ENCODE measurements around the gene ATG2A.

ATG2A gene

DNA sequence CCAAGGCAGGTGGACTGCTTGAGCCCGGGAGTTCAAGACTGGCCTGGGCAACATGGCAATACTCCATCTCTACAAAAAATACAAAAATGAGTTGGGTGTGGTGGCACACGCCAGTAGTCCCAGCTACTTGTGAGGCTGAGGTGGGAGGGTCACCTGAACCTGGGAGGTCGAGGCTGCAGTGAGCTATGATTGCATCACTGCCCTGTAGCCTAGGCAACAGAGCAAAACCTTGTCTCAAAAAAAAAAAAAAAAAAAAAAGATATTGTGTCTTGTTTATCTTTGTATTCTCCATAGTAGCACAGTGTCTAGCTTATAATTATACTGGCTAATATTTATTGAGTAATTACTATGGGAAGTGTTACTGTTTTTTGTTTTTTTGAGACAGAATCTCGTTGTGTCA lies 34.5 kb upstream of the ATG2A start:
- no peak overlapping the region for H3K4me3 ChIP-seq (replicated peaks; ENCODE audit: low read depth, low read length)
- TF ChIP-seq, protein P1, sequence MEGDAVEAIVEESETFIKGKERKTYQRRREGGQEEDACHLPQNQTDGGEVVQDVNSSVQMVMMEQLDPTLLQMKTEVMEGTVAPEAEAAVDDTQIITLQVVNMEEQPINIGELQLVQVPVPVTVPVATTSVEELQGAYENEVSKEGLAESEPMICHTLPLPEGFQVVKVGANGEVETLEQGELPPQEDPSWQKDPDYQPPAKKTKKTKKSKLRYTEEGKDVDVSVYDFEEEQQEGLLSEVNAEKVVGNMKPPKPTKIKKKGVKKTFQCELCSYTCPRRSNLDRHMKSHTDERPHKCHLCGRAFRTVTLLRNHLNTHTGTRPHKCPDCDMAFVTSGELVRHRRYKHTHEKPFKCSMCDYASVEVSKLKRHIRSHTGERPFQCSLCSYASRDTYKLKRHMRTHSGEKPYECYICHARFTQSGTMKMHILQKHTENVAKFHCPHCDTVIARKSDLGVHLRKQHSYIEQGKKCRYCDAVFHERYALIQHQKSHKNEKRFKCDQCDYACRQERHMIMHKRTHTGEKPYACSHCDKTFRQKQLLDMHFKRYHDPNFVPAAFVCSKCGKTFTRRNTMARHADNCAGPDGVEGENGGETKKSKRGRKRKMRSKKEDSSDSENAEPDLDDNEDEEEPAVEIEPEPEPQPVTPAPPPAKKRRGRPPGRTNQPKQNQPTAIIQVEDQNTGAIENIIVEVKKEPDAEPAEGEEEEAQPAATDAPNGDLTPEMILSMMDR (IDR thresholded peaks at IDR 0.05; ENCODE audit: insufficient read depth, low read length, poor library complexity, severe bottlenecking): no peak
- no peaks in the 10 kb centered on the region for H3K27me3 ChIP-seq (replicated peaks; ENCODE audit: control insufficient read depth, insufficient read depth, low read length)
- DNase-seq (ENCODE audit: extremely low read depth, insufficient read length): no peak
- no peaks in the 10 kb centered on the region for H3K36me3 ChIP-seq (ENCODE audit: control insufficient read depth, insufficient read depth, low read length)

DNA sequence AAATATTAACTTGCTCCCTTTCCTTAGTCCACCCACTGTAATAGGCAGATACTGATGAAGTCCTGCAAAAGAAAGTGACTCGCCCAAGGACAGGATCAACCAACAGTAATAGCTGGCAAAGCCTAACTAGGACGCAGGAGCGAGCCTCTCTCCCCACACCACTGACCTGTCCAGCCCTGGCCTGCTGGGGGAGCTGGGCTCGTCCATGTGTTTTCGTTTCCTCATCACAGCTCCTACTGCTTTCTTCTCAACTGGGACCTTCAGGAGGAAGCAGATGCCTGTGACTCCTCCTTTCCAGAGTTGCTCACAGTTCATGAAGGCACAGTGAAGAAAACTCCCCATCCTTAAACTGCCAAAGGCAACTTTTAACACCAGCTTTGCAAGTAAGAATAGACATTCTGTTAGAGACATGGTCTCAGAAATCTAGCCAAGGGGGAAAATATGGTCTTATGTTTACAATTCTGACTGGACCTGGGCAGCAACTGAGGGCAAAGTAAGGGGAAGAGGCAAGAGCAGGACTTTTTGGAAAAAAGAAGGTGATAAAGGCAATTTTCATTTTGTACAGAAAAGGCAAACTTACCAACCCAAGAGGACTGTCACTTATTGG lies 30.3 kb upstream of the ATG2A start:
- no peak overlapping the region for H3K4me3 ChIP-seq (replicated peaks; ENCODE audit: low read depth, low read length)
- no peaks in the 10 kb centered on the region for H3K27me3 ChIP-seq (replicated peaks; ENCODE audit: control insufficient read depth, insufficient read depth, low read length)
- no peak for DNase-seq (ENCODE audit: extremely low read depth, insufficient read length)
- no peaks in the 10 kb centered on the region for H3K36me3 ChIP-seq (ENCODE audit: control insufficient read depth, insufficient read depth, low read length)
- TF ChIP-seq, protein P1 (IDR thresholded peaks at IDR 0.05; ENCODE audit: insufficient read depth, low read length, poor library complexity, severe bottlenecking): no peak

- Histone ChIP-seq H3K36me3 (ENCODE audit: control insufficient read depth, insufficient read depth, low read length) (peaks cover 8% of the 10 kb centered on the region), H3K27me3 (replicated peaks; ENCODE audit: control insufficient read depth, insufficient read depth, low read length) (no peaks in the 10 kb centered on the region; the same call in 1 of the 2 replicates), H3K4me3 (replicated peaks; ENCODE audit: low read depth, low read length) (no peak overlapping the region)
- TF ChIP-seq, protein P1 (IDR thresholded peaks at IDR 0.05; ENCODE audit: insufficient read depth, low read length, poor library complexity, severe bottlenecking): no peak
- DNase-seq (ENCODE audit: extremely low read depth, insufficient read length): no peak
Observed at GRCh38 chr11:64936539-64936938, 19.5 kb upstream of the ATG2A start.

- Histone ChIP-seq H3K27me3 (replicated peaks; ENCODE audit: control insufficient read depth, insufficient read depth, low read length) (no peaks in the 10 kb centered on the region), H3K36me3 (ENCODE audit: control insufficient read depth, insufficient read depth, low read length) (peaks cover 13% of the 10 kb centered on the region), H3K4me3 (replicated peaks; ENCODE audit: low read depth, low read length) (no peak within 1 kb of the TSS)
- TF ChIP-seq, protein P1 (IDR thresholded peaks at IDR 0.05; ENCODE audit: insufficient read depth, low read length, poor library complexity, severe bottlenecking): no peak
- DNase-seq (ENCODE audit: extremely low read depth, insufficient read length): no peak
Observed at GRCh38 chr11:64935359-64936081, 18.5 kb upstream of the ATG2A start, which contains the start of gene GPHA2. Gene GPHA2 (minus strand): TSS chr11:64935893. CDS start chr11:64935460, 433 bp downstream.

- no peak overlapping the region for H3K4me3 ChIP-seq (replicated peaks; ENCODE audit: low read depth, low read length)
- no peaks in the 10 kb centered on the region for H3K27me3 ChIP-seq (replicated peaks; ENCODE audit: control insufficient read depth, insufficient read depth, low read length)
- no peak for DNase-seq (ENCODE audit: extremely low read depth, insufficient read length)
- TF ChIP-seq, protein P1 (IDR thresholded peaks at IDR 0.05; ENCODE audit: insufficient read depth, low read length, poor library complexity, severe bottlenecking): no peak
- peaks cover 18% of the 10 kb centered on the region for H3K36me3 ChIP-seq (ENCODE audit: control insufficient read depth, insufficient read depth, low read length)
Observed at GRCh38 chr11:64934682-64935358, 17.8 kb upstream of the ATG2A start.
